Right renal pelvis (tissue), 4 donors: Measurements from ENCODE around the gene PCK2. TPM values are rescaled to one million over a fixed set of nuclear protein-coding genes. Genes with fewer than 3 reads are reported as not detected.

Experiments used
- DNase-seq, 4 donors: peaks; one replicate each; pipeline ENCODE4 v3.0.0-alpha.2; 2013; ENCODE audit warnings: low read depth in 4 of 4, low spot score in 3 of 4, missing footprints in 1 of 4
- polyA plus RNA-seq, 4 donors: library from polyadenylated mRNA; unstranded; fragments of 120-200 nt; gene quantifications; one replicate each; pipeline ENCODE4 v1.2.1, GENCODE V29; 2013; ENCODE audit not compliant: insufficient read length in 4 of 4

The PCK2 gene
- polyA plus RNA-seq, 4 donors, result 25.4 to 39.1 (median 30.4) TPM

GRCh38 chr14:24074625-24075484 lies 19.3 kb upstream of the PCK2 start:
- no peak for DNase-seq

DNA sequence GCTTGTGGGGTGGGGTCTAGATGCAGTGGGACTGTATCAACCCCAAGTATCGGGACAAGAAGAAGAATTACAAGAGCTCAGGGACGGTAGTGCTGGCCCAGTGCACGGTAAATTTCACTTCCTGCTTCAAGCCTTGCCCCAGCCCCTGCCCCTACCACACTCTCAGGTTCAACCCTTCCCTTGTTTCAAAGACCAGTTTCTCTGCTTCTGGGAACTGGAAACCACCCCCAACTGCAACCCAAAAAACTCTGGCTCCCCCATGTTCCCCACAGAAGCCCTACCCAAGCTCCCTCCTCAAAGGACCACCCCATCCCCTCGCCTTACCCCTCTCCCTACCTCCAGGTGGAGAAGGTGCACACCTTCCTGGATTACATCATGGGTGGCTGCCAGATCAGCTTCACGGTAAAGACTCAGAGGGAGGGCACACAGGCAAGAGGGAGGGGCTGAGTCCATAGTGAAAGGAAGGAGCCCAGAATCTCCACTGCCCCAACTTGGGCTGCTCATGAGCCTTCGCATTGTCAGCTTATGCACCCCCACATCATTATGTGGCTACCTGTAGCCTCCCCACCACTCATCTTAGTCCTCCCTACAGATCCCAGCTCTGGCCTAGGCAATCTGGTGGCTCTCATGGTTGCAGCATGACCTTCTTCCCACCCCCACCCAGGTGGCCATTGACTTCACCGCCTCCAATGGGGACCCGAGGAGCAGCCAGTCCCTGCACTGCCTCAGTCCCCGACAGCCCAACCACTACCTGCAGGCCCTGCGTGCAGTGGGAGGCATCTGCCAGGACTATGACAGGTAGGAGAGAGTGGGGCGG lies 18.4 kb upstream of the PCK2 start:
- no peak for DNase-seq

DNA sequence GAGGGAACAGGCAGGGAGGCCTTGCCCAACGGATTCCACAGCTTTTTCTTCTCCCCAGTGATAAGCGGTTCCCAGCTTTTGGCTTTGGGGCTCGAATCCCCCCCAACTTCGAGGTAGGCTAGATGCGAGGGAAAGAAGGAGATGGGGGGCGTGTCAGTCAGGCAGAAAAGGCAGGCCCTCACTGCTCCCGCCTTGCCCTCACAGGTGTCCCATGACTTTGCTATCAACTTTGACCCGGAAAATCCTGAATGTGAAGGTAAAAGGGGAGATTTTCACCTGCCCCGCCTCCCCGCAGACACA lies 17.9 kb upstream of the PCK2 start:
- no peak for DNase-seq

GRCh38 chr14:24077086-24077485 lies 17.0 kb upstream of the PCK2 start:
- no peak for DNase-seq

DNA sequence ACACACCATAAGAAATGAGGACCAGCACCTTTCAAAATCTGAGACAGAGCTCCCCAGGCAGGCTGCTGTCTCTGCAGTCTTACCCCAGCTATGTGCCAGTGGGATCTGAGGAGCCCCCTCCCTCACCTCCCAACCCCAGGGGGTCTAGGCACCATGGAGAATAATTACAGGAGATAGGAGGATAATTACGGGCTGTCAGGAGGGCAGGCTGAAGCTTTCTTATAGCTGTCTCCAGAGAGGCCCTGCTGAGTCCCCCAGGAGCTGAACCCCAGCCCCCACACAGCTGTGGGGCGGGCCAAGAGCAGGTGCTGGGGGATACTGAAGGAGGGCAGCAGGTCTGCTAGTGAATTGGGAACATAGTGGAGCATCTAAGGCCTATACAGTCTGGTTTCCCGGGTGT lies 16.0 kb upstream of the PCK2 start:
- DNase-seq, result no peak

DNA sequence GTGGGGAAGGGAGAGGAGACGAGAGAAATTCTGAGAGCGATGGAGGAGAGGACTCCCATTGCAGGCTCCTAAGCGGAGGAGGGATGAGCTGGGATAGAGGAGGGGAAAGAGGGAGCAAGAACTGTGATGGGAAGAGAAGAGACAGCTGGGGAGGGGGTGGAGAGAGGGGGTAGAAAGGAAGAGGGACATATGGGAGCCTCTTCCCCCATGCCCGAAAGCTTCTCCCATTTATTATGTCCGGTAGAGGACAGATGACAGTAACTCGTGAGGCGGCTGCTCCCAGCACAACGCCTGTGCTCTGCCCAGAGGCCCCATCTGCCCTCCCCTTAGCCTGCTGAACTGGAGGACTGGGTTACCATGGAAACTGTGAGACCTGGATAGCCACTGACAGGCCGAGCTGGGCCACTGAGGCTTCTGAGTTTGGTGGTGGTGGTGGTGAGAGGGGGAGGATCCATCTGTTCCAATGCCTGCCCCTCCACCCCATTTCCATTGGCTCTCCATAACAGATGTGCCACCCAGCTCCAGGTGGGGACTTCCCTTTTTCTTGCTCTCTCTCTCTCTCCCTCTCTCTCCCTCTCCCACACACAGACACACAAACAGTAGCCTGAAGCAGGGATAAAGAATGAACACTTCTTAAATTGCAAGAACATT lies 14.5 kb upstream of the PCK2 start:
- DNase-seq, result no peak

DNA sequence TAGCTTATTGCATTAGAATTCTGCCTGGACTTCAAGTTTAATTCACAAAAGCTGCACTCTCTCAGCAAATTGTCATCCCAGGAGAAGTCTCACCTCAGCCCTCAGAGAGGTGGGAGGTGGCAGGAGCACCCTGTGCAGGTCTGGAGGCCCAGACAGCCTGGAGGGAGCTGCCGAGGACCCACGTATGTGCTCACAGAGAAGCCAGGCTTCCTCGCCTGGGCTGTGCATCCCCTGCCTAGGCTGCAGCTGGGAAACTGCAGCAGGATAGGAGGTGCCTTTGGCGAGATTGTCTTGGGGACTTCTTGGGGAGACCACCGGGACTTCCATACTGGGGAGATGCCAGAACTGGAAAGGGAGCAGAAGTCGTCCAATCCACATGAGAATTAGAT lies 14.0 kb upstream of the PCK2 start:
- DNase-seq, result no peak

- no peak for DNase-seq
Observed at GRCh38 chr14:24080888-24081738, 13.0 kb upstream of the PCK2 start.

GRCh38 chr14:24081739-24082211 lies 12.3 kb upstream of the PCK2 start:
- DNase-seq, result no peak

DNA sequence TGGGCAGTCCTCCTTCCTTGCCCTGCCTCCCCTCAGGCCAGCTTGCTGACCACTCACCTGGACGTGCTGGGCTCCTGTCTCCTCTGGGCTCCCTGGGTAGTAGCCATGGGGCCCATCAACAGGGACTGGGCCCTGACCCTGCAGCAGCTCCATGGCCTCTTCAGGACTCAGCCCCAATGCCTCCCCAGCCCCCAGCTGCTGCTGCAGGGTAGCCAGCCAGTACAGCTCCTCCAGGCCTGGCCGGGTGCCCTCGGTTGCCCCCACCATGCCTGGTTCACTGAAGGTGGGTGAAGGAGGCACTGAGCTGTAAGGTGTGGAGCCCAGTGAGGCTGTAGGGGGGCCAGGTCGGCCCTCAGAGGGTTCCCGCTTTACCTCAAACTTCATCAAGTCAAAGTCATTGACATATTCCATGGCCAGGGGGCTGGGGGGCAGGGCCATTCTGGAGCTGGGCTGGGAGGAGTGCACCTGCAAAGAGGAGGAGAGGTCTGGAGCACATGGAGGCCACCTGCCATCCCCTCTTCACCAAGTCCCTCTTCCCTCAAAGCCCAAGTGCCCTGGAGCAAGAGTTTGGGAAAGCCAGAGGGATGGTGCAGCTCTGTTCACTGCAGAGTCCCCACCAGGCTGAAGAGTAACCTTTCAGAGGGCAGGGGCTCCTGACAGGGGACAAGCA lies 11.6 kb upstream of the PCK2 start:
- DNase-seq, result no peak

GRCh38 chr14:24083462-24083861 lies 10.6 kb upstream of the PCK2 start:
- no peak for DNase-seq

DNA sequence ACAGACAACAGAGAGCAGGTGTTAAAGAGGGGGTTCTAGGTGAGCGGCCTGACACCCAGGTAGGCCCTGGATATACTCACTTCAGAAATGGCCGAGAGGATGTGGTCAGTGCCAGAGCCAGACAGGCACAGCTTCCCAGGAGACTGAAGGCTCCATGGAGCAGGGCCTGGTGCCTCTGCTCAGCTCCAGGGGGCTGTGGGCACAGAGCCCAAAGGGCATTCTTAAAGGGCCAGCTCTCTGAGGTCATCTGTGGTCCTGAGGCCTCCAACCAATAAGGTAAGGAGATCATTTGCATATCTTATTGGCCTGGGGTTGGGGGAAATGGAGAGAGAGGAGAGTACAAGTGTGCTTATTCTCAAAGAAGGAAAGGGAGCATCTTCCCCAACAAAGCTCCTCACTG lies 9.7 kb upstream of the PCK2 start:
- no peak for DNase-seq

DNA sequence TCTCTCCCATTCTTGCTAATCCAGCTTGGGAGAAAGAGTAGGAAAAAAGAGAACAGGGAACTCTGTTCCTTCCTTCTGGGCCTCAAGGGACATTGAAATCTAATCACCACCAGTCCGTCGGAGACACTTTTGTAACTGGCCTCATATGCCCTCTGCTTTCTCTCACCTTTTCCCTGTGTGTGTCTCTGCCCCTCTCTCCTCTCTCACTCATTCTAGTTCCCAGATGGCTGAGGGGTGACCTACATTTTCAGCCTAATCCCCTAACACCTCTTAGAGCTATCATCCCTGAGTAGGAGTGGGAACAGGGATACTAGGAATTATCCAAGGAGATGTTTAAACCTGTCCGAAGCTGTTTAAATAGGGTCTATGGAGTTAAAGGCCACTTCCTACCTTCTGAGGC lies 8.9 kb upstream of the PCK2 start:
- DNase-seq, result no peak

DNA sequence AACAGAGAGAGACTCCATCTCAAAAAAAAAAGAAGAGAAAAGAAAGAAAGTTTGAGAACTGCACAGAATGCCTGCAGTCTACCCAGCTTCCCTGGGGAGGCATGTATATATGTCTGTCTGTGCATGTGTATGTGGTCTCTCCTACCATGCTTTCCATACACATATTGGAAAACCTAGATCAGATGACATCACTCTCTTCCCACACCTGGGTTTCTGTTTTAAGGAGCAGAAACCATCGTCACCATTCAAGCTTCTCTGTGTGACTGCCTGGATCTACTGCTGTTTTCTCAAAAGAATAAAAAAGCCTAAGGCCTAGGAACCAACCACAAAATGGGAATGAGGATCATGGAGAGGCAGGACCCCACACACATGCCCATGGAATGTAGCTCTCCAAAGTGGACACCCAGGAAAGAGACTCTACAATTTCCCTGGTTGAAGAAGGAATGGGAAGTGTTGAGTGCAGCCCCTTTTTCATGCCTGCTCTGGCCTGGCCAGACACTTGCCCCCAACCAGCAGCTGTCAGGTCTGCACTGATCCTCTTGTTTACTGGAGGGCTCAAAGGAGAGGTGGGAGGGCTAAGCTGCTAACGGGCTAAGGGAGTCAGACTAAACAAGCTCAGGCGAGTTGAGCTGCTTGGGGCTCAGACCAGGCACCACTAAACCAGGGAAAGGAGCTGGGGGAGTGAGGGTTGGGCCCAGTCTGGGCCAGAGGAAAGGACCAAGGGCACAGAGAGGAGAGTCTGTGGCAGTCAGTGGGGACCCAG lies 7.7 kb upstream of the PCK2 start:
- DNase-seq, result no peak

- no peak for DNase-seq
Observed at GRCh38 chr14:24087004-24087403, 7.1 kb upstream of the PCK2 start.

DNA sequence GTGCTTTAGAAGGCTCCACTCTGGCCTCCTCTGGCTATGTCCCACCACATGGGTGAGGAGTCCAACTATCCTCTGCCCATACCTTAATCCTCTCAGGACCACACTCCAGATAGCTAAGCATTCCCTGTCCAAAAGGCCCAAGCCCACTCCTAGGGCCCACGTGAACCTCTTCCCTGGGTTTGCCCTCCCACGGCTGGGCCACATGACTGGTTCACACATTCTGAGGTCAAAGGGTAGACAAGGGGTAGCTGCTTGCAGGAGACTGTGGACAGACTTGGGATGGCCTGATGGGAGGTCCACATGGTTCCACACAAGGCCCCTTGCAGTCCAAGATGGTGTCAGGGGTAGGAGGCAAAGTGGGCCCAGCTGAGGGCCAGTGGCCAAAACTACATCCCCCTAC lies 6.0 kb upstream of the PCK2 start:
- DNase-seq, result no peak

GRCh38 chr14:24089890-24090289 lies 4.2 kb upstream of the PCK2 start:
- DNase-seq, result no peak

GRCh38 chr14:24092110-24092504 lies 2.0 kb upstream of the PCK2 start:
- no peak for DNase-seq

DNA sequence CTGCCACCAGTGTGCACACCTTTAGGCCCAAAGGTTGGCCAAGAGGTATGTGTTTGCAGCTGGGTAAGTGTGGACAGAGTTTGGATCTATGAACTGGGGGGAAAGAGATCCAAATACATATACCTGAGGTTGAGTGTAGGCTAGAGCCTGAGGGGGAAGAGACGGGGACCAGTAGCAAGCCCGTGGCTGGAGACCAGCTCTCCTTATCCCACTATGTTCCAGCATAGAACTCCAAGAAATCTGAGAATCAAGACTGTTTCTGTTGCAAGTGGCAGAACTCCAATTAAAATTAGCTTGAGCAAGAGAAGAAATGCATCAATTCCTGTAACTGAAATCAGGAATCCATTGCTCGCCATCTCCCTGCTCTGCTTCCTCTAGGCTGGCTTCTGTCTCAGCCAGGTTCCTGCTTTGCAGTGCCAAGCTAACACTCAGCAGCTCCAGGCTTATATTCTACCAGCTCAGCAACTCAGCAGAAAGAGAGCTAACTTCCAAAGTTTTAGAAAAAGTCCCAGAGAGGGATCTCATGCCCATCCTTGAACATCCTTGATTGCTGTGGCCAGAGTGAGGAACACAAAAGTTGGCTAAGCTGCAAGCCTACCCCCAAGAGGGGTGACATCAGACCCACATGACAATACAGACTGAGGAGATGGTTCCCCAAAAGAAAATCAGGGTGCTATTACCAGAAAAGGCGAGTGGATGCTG lies 1.5 kb upstream of the PCK2 start:
- no peak for DNase-seq
